Liver (tissue), 9 donors: ENCODE measurements around the gene PIP5K1C. TPM values are rescaled to one million over a fixed set of nuclear protein-coding genes. Genes with fewer than 3 reads are reported as not detected.

Experiments
- DNase-seq: peaks from one replicate; pipeline ENCODE4 v3.0.0-alpha.2; 2017; ENCODE audit warnings: low spot score
- H3K27ac ChIP-seq, 2 donors: one replicate each; pipeline ENCODE4 v1.7.0; 2013; ENCODE audit warnings: inconsistent platforms in 2 of 2, low read length in 2 of 2, control low read depth in 1 of 2, low read depth in 1 of 2, mild to moderate bottlenecking in 1 of 2
- H3K27me3 ChIP-seq, 4 donors: one replicate each; pipeline versions ENCODE4 v1.6.1 to v1.7.0; 2013; ENCODE audit warnings: low read length in 3 of 4, inconsistent platforms in 1 of 4, mild to moderate bottlenecking in 1 of 4, moderate library complexity in 1 of 4; ENCODE audit not compliant: control insufficient read depth in 4 of 4, insufficient read depth in 4 of 4
- H3K36me3 ChIP-seq, 4 donors: one replicate each; pipeline versions ENCODE4 v1.6.1 to v1.7.0; 2013; ENCODE audit warnings: low read length in 3 of 4, mild to moderate bottlenecking in 3 of 4, low read depth in 1 of 4, moderate library complexity in 1 of 4; ENCODE audit not compliant: control insufficient read depth in 4 of 4, insufficient read depth in 3 of 4
- H3K4me1 ChIP-seq, 4 donors: one replicate each; pipeline versions ENCODE4 v1.6.1 to v1.7.0; 2013; ENCODE audit warnings: low read length in 3 of 4, mild to moderate bottlenecking in 3 of 4, moderate library complexity in 1 of 4; ENCODE audit not compliant: control insufficient read depth in 4 of 4, insufficient read depth in 4 of 4
- H3K4me3 ChIP-seq, 3 donors: one replicate each; pipeline versions ENCODE4 v1.6.1 to v1.7.0; 2013; ENCODE audit warnings: low read length in 3 of 3, control low read depth in 1 of 3, low read depth in 1 of 3, mild to moderate bottlenecking in 1 of 3
- H3K9ac ChIP-seq, 2 donors: one replicate each; pipeline ENCODE4 v1.7.0; 2013; ENCODE audit warnings: low read length in 2 of 2, mild to moderate bottlenecking in 2 of 2, moderate library complexity in 2 of 2, control low read depth in 1 of 2, low read depth in 1 of 2
- H3K9me3 ChIP-seq, 4 donors: one replicate each; pipeline versions ENCODE4 v1.6.1 to v1.7.0; 2013; ENCODE audit warnings: low read length in 3 of 4; ENCODE audit not compliant: control insufficient read depth in 4 of 4
- EGR1 ChIP-seq, 2 donors: IDR thresholded peaks; 2 replicates each; pipeline ENCODE4 v1.6.1; 2016 to 2018; ENCODE audit warnings: antibody characterized with exemption in 2 of 2, low read depth in 2 of 2
- FOXA1 ChIP-seq: IDR thresholded peaks from 2 replicates; pipeline ENCODE4 v1.6.1; 2016; ENCODE audit warnings: antibody characterized with exemption
- FOXA2 ChIP-seq: IDR thresholded peaks from 2 replicates; pipeline ENCODE4 v1.6.1; 2016; ENCODE audit warnings: antibody characterized with exemption
- GABPA ChIP-seq, 2 donors: IDR thresholded peaks in 1 of 2; conservative IDR thresholded peaks in 1 of 2; 2 replicates each; pipeline ENCODE4 v1.6.1; 2016; ENCODE audit warnings: antibody characterized with exemption in 2 of 2, mild to moderate bottlenecking in 1 of 2, moderate library complexity in 1 of 2
- HNF4A ChIP-seq, 2 donors: conservative IDR thresholded peaks; 2 replicates each; pipeline ENCODE4 v1.6.1; 2016; ENCODE audit warnings: antibody characterized with exemption in 2 of 2, mild to moderate bottlenecking in 2 of 2
- HNF4G ChIP-seq: IDR thresholded peaks from 2 replicates; pipeline ENCODE4 v1.6.1; 2016; ENCODE audit warnings: antibody characterized with exemption
- JUND ChIP-seq, 2 donors: IDR thresholded peaks; 2 replicates each; pipeline ENCODE4 v1.6.1; 2016; ENCODE audit warnings: antibody characterized with exemption in 2 of 2
- NR2F2 ChIP-seq: IDR thresholded peaks from 2 replicates; pipeline ENCODE4 v1.6.1; 2016; ENCODE audit warnings: antibody characterized with exemption
- RAD21 ChIP-seq, 2 donors: IDR thresholded peaks; 2 replicates each; pipeline ENCODE4 v1.6.1; 2016; ENCODE audit warnings: antibody characterized with exemption in 2 of 2, mild to moderate bottlenecking in 2 of 2
- RXRA ChIP-seq, 2 donors: IDR thresholded peaks; 2 replicates each; pipeline ENCODE4 v1.6.1; 2017 to 2018; ENCODE audit warnings: antibody characterized with exemption in 2 of 2, mild to moderate bottlenecking in 1 of 2
- SP1 ChIP-seq: IDR thresholded peaks from 2 replicates; pipeline ENCODE4 v1.6.1; 2018; ENCODE audit warnings: antibody characterized with exemption, mild to moderate bottlenecking
- TAF1 ChIP-seq: conservative IDR thresholded peaks from 2 replicates; pipeline ENCODE4 v1.6.1; 2016; ENCODE audit warnings: antibody characterized with exemption, mild to moderate bottlenecking
- YY1 ChIP-seq: IDR thresholded peaks from 2 replicates; pipeline ENCODE4 v1.6.1; 2016; ENCODE audit warnings: antibody characterized with exemption, mild to moderate bottlenecking
- WGBS: extraction: QIAGEN DNeasy Blood & Tissue Kit; methylation state at CpG from one replicate; pipeline ENCODE4 v1.1.7; 2013; 5-methylcytosine and 5-hydroxymethylcytosine counted together
- polyA plus RNA-seq, 2 donors: library from polyadenylated mRNA; stranded (reverse) in 1 of 2; unstranded in 1 of 2; fragments of 200-250 nt in 1 of 2; fragments of >200 nt in 1 of 2; fragmentation: Nextera tagmentation in 1 of 2; extraction: Ambion mirVana in 1 of 2; gene quantifications; one replicate each; pipeline versions ENCODE4 v1.2.1 to v1.2.3, GENCODE V29; 2013 to 2015
- total RNA-seq, 2 donors: library from RNA; depleted of rRNA; stranded (reverse); fragments of >200 nt; gene quantifications; one replicate each; pipeline ENCODE4 v1.2.3, GENCODE V29; 2014
- TF ChIP-seq, protein P1 (sequence below): IDR thresholded peaks from 2 replicates; pipeline ENCODE4 v1.6.1; 2016; ENCODE audit warnings: antibody characterized with exemption, mild to moderate bottlenecking
- TF ChIP-seq, protein P2 (sequence below): fragments of 150-350 bp; IDR thresholded peaks from 2 replicates; pipeline ENCODE4 v1.5.1; 2017; ENCODE audit warnings: improper control_type of control experiment, low read depth, low read length; ENCODE audit not compliant: missing input control
- TF ChIP-seq, protein P3 (sequence below): IDR thresholded peaks from 2 replicates; pipeline ENCODE4 v1.6.1; 2016; ENCODE audit warnings: antibody characterized with exemption
- TF ChIP-seq, protein P4 (sequence below): IDR thresholded peaks from 2 replicates; pipeline ENCODE4 v1.6.1; 2016; ENCODE audit warnings: antibody characterized with exemption
- TF ChIP-seq, protein P5 (sequence below): IDR thresholded peaks from 2 replicates; pipeline ENCODE4 v1.6.1; 2016; ENCODE audit warnings: antibody characterized with exemption
- donor health status: healthy.
- donor health status: healthy.
- donor health status: healthy.
- donor health status: healthy.
- donor health status: healthy.

The PIP5K1C gene
- total and polyA plus RNA-seq, 4 donors = 1.8 to 7.4 (median 6.0) TPM

DNA sequence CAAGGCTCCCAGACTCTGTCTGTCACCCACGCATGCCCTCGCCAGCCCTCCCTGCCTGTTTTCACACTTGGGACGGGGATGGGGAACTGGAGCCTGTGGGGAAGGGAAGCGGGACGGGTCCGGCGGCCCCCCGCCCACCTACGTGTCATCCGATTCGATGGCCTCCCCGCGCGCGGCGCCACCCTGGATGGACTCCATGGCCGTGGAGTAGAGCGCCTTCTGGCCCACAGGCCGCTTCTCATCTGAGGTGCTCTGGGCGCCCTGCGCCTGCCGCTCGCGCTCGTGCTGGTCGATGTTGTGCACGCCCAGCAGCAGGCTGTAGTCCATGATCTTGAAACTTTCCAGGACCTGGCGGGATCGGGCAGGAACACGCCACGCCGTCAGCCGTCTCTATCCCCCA is 48.6 kb downstream of the PIP5K1C start:
- Histone ChIP-seq H3K9ac (no peak overlapping the region), H3K4me3 (no peak overlapping the region), H3K27ac (no peak overlapping the region), H3K4me1 (peaks cover 2 to 8% (median 5%) of the 10 kb centered on the region in 4 donors), H3K27me3 (no peaks in the 10 kb centered on the region), H3K9me3 (no peaks in the 10 kb centered on the region), H3K36me3 (peaks cover 0 to 17% (median 9%) of the 10 kb centered on the region in 4 donors)
- TF ChIP-seq SP1 (no peak), RAD21 (IDR thresholded peaks at IDR 0.05) (no peak), EGR1 (IDR thresholded peaks at IDR 0.05; ENCODE audit: low read depth in 2 of 2) (no peak), RXRA (IDR thresholded peaks at IDR 0.05) (no peak), JUND (IDR thresholded peaks at IDR 0.05) (no peak), HNF4A (conservative IDR thresholded peaks at IDR 0.05) (no peak), GABPA (IDR thresholded peaks at IDR 0.05 in 1 of 2, conservative IDR thresholded peaks at IDR 0.05 in 1 of 2) (no peak), NR2F2 (no peak), FOXA1 (no peak), HNF4G (no peak), TAF1 (no peak), FOXA2 (no peak), YY1 (no peak)
- TF ChIP-seq, protein P1, sequence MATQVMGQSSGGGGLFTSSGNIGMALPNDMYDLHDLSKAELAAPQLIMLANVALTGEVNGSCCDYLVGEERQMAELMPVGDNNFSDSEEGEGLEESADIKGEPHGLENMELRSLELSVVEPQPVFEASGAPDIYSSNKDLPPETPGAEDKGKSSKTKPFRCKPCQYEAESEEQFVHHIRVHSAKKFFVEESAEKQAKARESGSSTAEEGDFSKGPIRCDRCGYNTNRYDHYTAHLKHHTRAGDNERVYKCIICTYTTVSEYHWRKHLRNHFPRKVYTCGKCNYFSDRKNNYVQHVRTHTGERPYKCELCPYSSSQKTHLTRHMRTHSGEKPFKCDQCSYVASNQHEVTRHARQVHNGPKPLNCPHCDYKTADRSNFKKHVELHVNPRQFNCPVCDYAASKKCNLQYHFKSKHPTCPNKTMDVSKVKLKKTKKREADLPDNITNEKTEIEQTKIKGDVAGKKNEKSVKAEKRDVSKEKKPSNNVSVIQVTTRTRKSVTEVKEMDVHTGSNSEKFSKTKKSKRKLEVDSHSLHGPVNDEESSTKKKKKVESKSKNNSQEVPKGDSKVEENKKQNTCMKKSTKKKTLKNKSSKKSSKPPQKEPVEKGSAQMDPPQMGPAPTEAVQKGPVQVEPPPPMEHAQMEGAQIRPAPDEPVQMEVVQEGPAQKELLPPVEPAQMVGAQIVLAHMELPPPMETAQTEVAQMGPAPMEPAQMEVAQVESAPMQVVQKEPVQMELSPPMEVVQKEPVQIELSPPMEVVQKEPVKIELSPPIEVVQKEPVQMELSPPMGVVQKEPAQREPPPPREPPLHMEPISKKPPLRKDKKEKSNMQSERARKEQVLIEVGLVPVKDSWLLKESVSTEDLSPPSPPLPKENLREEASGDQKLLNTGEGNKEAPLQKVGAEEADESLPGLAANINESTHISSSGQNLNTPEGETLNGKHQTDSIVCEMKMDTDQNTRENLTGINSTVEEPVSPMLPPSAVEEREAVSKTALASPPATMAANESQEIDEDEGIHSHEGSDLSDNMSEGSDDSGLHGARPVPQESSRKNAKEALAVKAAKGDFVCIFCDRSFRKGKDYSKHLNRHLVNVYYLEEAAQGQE = no peak
- TF ChIP-seq, protein P2, sequence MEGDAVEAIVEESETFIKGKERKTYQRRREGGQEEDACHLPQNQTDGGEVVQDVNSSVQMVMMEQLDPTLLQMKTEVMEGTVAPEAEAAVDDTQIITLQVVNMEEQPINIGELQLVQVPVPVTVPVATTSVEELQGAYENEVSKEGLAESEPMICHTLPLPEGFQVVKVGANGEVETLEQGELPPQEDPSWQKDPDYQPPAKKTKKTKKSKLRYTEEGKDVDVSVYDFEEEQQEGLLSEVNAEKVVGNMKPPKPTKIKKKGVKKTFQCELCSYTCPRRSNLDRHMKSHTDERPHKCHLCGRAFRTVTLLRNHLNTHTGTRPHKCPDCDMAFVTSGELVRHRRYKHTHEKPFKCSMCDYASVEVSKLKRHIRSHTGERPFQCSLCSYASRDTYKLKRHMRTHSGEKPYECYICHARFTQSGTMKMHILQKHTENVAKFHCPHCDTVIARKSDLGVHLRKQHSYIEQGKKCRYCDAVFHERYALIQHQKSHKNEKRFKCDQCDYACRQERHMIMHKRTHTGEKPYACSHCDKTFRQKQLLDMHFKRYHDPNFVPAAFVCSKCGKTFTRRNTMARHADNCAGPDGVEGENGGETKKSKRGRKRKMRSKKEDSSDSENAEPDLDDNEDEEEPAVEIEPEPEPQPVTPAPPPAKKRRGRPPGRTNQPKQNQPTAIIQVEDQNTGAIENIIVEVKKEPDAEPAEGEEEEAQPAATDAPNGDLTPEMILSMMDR = no peak
- TF ChIP-seq, protein P3, sequence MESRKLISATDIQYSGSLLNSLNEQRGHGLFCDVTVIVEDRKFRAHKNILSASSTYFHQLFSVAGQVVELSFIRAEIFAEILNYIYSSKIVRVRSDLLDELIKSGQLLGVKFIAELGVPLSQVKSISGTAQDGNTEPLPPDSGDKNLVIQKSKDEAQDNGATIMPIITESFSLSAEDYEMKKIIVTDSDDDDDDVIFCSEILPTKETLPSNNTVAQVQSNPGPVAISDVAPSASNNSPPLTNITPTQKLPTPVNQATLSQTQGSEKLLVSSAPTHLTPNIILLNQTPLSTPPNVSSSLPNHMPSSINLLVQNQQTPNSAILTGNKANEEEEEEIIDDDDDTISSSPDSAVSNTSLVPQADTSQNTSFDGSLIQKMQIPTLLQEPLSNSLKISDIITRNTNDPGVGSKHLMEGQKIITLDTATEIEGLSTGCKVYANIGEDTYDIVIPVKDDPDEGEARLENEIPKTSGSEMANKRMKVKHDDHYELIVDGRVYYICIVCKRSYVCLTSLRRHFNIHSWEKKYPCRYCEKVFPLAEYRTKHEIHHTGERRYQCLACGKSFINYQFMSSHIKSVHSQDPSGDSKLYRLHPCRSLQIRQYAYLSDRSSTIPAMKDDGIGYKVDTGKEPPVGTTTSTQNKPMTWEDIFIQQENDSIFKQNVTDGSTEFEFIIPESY = no peak
- TF ChIP-seq, protein P4, sequence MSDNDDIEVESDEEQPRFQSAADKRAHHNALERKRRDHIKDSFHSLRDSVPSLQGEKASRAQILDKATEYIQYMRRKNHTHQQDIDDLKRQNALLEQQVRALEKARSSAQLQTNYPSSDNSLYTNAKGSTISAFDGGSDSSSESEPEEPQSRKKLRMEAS = no peak
- TF ChIP-seq, protein P5, sequence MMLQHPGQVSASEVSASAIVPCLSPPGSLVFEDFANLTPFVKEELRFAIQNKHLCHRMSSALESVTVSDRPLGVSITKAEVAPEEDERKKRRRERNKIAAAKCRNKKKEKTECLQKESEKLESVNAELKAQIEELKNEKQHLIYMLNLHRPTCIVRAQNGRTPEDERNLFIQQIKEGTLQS = no peak
- 97% methylated on average over 33 of the region's 33 CpGs for WGBS
- no peak for DNase-seq
